Ishikawa (cell line): ENCODE data around the gene NR2F2.

Experiments
- CREB1 ChIP-seq: IDR thresholded peaks from 2 replicates; pipeline ENCODE4 v1.6.1; 2012; ENCODE audit warnings: low read depth
- EGR1 ChIP-seq: IDR thresholded peaks from 2 replicates; pipeline ENCODE4 v1.6.1; 2012
- EP300 ChIP-seq: IDR thresholded peaks from 2 replicates; pipeline ENCODE4 v1.6.1; 2012; ENCODE audit warnings: borderline replicate concordance
- FOXM1 ChIP-seq: IDR thresholded peaks from 2 replicates; pipeline ENCODE4 v1.6.1; 2012; ENCODE audit warnings: low read depth, borderline replicate concordance
- TAF1 ChIP-seq: IDR thresholded peaks from 2 replicates; pipeline ENCODE4 v1.6.1; 2012; ENCODE audit warnings: low read depth, mild to moderate bottlenecking
- TCF12 ChIP-seq: IDR thresholded peaks from 2 replicates; pipeline ENCODE4 v1.6.1; 2012; ENCODE audit warnings: low read depth
- YY1 ChIP-seq: IDR thresholded peaks from 2 replicates; pipeline ENCODE4 v1.6.1; 2012; ENCODE audit warnings: low read depth
- ZBTB7A ChIP-seq: IDR thresholded peaks from 2 replicates; pipeline ENCODE4 v1.6.1; 2012; ENCODE audit warnings: low read depth
- TF ChIP-seq, protein P1 (sequence below): IDR thresholded peaks from 2 replicates; pipeline ENCODE4 v1.6.1; 2012
- TF ChIP-seq, protein P2 (sequence below): IDR thresholded peaks from 2 replicates; pipeline ENCODE4 v1.6.1; 2012
- TF ChIP-seq, protein P3 (sequence below): IDR thresholded peaks from 2 replicates; pipeline ENCODE4 v1.6.1; 2012; ENCODE audit warnings: low read depth, mild to moderate bottlenecking

DNA sequence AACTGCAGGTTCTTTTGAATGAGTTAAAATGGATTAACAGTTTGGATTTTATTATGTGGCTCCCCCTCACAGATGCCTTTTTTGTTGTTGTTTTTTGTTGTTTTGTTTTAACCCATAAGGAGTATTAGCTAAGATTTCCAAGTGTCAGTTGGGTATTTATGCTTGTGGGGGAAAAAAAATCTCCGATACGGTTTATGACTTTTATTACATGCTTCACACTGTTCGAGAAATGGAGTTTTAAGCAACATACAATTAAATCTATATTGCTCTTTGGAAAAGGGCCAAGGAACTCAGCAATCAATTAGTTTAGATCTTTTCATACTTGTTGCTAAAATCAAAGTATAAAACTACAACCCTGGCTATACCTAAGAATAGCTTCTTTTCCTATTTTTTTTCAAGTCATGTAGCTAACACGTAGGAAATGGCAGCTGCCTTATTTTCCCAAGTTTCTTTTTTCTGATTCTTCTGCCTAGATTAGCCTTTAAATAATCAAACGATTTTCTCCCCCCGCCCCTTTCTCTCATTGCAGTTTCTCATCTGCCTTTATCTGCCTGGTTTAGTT, 16.0 kb downstream of the NR2F2 start:
- TF ChIP-seq TAF1 (no peak), YY1 (no peak), TCF12 (no peak), FOXM1 (no peak), ZBTB7A (no peak), EP300 (no peak), CREB1 (no peak), EGR1 (no peak)
- TF ChIP-seq, protein P1, sequence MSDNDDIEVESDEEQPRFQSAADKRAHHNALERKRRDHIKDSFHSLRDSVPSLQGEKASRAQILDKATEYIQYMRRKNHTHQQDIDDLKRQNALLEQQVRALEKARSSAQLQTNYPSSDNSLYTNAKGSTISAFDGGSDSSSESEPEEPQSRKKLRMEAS: no peak
- TF ChIP-seq, protein P2, sequence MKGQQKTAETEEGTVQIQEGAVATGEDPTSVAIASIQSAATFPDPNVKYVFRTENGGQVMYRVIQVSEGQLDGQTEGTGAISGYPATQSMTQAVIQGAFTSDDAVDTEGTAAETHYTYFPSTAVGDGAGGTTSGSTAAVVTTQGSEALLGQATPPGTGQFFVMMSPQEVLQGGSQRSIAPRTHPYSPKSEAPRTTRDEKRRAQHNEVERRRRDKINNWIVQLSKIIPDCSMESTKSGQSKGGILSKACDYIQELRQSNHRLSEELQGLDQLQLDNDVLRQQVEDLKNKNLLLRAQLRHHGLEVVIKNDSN: no peak
- TF ChIP-seq, protein P3, sequence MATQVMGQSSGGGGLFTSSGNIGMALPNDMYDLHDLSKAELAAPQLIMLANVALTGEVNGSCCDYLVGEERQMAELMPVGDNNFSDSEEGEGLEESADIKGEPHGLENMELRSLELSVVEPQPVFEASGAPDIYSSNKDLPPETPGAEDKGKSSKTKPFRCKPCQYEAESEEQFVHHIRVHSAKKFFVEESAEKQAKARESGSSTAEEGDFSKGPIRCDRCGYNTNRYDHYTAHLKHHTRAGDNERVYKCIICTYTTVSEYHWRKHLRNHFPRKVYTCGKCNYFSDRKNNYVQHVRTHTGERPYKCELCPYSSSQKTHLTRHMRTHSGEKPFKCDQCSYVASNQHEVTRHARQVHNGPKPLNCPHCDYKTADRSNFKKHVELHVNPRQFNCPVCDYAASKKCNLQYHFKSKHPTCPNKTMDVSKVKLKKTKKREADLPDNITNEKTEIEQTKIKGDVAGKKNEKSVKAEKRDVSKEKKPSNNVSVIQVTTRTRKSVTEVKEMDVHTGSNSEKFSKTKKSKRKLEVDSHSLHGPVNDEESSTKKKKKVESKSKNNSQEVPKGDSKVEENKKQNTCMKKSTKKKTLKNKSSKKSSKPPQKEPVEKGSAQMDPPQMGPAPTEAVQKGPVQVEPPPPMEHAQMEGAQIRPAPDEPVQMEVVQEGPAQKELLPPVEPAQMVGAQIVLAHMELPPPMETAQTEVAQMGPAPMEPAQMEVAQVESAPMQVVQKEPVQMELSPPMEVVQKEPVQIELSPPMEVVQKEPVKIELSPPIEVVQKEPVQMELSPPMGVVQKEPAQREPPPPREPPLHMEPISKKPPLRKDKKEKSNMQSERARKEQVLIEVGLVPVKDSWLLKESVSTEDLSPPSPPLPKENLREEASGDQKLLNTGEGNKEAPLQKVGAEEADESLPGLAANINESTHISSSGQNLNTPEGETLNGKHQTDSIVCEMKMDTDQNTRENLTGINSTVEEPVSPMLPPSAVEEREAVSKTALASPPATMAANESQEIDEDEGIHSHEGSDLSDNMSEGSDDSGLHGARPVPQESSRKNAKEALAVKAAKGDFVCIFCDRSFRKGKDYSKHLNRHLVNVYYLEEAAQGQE: no peak
